K562 (cell line): Measurements from ENCODE around the gene STUM. TPM values are rescaled to one million over a fixed set of nuclear protein-coding genes. Genes with fewer than 3 reads are reported as not detected.
A peak's percentile ranks its signal among the peaks of the same experiment; 100 is the strongest.

Source experiments
- BMI1 ChIP-seq: fragments of 150-350 bp; IDR thresholded peaks from 2 replicates; pipeline ENCODE4 v1.6.1; 2014; ENCODE audit warnings: low read length
- BRD4 ChIP-seq: fragments of 200-600 bp; sonication (generic); IDR thresholded peaks from 2 replicates; pipeline ENCODE4 v1.6.1; 2017; ENCODE audit warnings: inconsistent platforms
- CBX1 ChIP-seq: sonication (generic); IDR thresholded peaks from 2 replicates; pipeline ENCODE4 v1.6.1; 2016; ENCODE audit warnings: antibody characterized with exemption, low read depth, mild to moderate bottlenecking
- CCNT2 ChIP-seq: IDR thresholded peaks from 2 replicates; pipeline ENCODE4 v1.6.1; 2011; ENCODE audit warnings: borderline replicate concordance, low read depth, mild to moderate bottlenecking, moderate library complexity, mixed read lengths, low read length; ENCODE audit not compliant: insufficient read length; ENCODE audit errors: extremely low read depth
- COPS2 ChIP-seq: fragments of 450-650 bp; conservative IDR thresholded peaks from 2 replicates; pipeline ENCODE4 v1.6.1; 2016; ENCODE audit warnings: mild to moderate bottlenecking, moderate library complexity
- ELF2 ChIP-seq: fragments of 250-450 bp; sonication (Bioruptor Pico); IDR thresholded peaks from 2 replicates; pipeline ENCODE4 v1.5.0; 2021; ENCODE audit warnings: mild to moderate bottlenecking
- FOXJ2 ChIP-seq: fragments of 200-800 bp; sonication (Bioruptor generic); IDR thresholded peaks from 2 replicates; pipeline ENCODE4 v1.6.1; 2016; ENCODE audit warnings: missing genetic modification characterization, missing compliant biosample characterization
- HDAC3 ChIP-seq: fragments of 450-650 bp; IDR thresholded peaks from 2 replicates; pipeline ENCODE4 v1.6.1; 2018; ENCODE audit warnings: borderline replicate concordance, mild to moderate bottlenecking, moderate library complexity; ENCODE audit not compliant: partially characterized antibody
- IFI16 ChIP-seq: fragments of 250-450 bp; sonication (Bioruptor Pico); IDR thresholded peaks from 2 replicates; pipeline ENCODE4 v2.1.2; 2022; ENCODE audit warnings: mild to moderate bottlenecking, inconsistent platforms
- ILK ChIP-seq: fragments of 450-650 bp; IDR thresholded peaks from 2 replicates; pipeline ENCODE4 v1.6.1; 2016; ENCODE audit warnings: missing genetic modification characterization, low read depth, mild to moderate bottlenecking, missing compliant biosample characterization, moderate library complexity, borderline replicate concordance
- MED1 ChIP-seq: sonication (generic); formaldehyde crosslinking; IDR thresholded peaks from 2 replicates; pipeline ENCODE4 v1.8.1; 2023; ENCODE audit warnings: missing genetic modification reagents, borderline replicate concordance
- NCOA4 ChIP-seq: fragments of 450-650 bp; IDR thresholded peaks from 2 replicates; pipeline ENCODE4 v1.6.1; 2018; ENCODE audit warnings: mild to moderate bottlenecking; ENCODE audit not compliant: partially characterized antibody
- NFE2 ChIP-seq: IDR thresholded peaks from 2 replicates; pipeline ENCODE4 v1.6.1; 2014; ENCODE audit warnings: antibody characterized with exemption, low read depth
- NR3C1 ChIP-seq: sonication (generic); formaldehyde crosslinking; IDR thresholded peaks from 2 replicates; pipeline ENCODE4 v1.8.1; 2022; ENCODE audit warnings: missing genetic modification reagents
- OTX1 ChIP-seq: fragments of 450-650 bp; formaldehyde crosslinking; IDR thresholded peaks from 2 replicates; pipeline ENCODE4 v1.4.0; 2022; ENCODE audit warnings: mild to moderate bottlenecking
- PYGO2 ChIP-seq: fragments of 450-650 bp; IDR thresholded peaks from 2 replicates; pipeline ENCODE4 v1.6.1; 2016; ENCODE audit warnings: mild to moderate bottlenecking, missing genetic modification characterization, moderate library complexity, missing compliant biosample characterization
- RFX7 ChIP-seq: fragments of 250-450 bp; sonication (Bioruptor Pico); IDR thresholded peaks from 2 replicates; pipeline ENCODE4 v1.5.1; 2021; ENCODE audit warnings: mild to moderate bottlenecking
- SMAD3 ChIP-seq: fragments of 450-650 bp; formaldehyde crosslinking; conservative IDR thresholded peaks from 2 replicates; pipeline ENCODE4 v1.4.0; 2020; ENCODE audit warnings: mild to moderate bottlenecking
- TEAD4 ChIP-seq, 2 experiments: sonication (generic) in 1 of 2; formaldehyde crosslinking in 1 of 2; IDR thresholded peaks; 2 replicates each; pipeline versions ENCODE4 v1.6.1 to v1.8.0; 2012 to 2022; ENCODE audit warnings: borderline replicate concordance in 1 of 2, inconsistent platforms in 1 of 2, low read length in 1 of 2, mild to moderate bottlenecking in 1 of 2, missing genetic modification reagents in 1 of 2
- TSC22D4 ChIP-seq: fragments of 450-650 bp; IDR thresholded peaks from 2 replicates; pipeline ENCODE4 v1.6.1; 2016; ENCODE audit warnings: missing genetic modification characterization, missing biosample characterization, control low read depth
- XRCC5 ChIP-seq: fragments of 200-400 bp; formaldehyde crosslinking; IDR thresholded peaks from 2 replicates; pipeline ENCODE4 v1.6.1; 2017; ENCODE audit warnings: low read depth, mild to moderate bottlenecking, low read length
- ZKSCAN1 ChIP-seq: fragments of 150-350 bp; IDR thresholded peaks from 2 replicates; pipeline ENCODE4 v1.6.1; 2016; ENCODE audit warnings: low read depth, low read length
- ZNF316 ChIP-seq: fragments of 450-650 bp; IDR thresholded peaks from 2 replicates; pipeline ENCODE4 v1.6.1; 2016
- ZNF551 ChIP-seq: fragments of 250-450 bp; sonication (Bioruptor Pico); IDR thresholded peaks from 2 replicates; pipeline ENCODE4 v1.5.0; 2021; ENCODE audit warnings: mild to moderate bottlenecking, moderate library complexity
- polyA plus RNA-seq, 8 experiments: library from polyadenylated mRNA; depleted of rRNA in 4 of 8; stranded (reverse) in 5 of 8; unstranded in 3 of 8; fragments of >200 nt; fragmentation: Nextera tagmentation in 2 of 8; fragmentation: Illumina TruSeq in 1 of 8; extraction: Ambion mirVana in 2 of 8; extraction: Trizol in 1 of 8; gene quantifications; 2 replicates each; pipeline versions ENCODE4 v1.2.1 to v1.2.3, GENCODE V29; 2011 to 2014; ENCODE audit warnings: inconsistent platforms in 1 of 8, missing spikeins in 1 of 8
- total RNA-seq, 7 experiments: library from RNA; depleted of rRNA in 6 of 7; stranded (reverse); fragments of >200 nt in 6 of 7; fragmentation: Illumina TruSeq in 2 of 7; extraction: Trizol in 2 of 7; gene quantifications; 2 replicates each; pipeline versions ENCODE4 v1.2.1 to v1.2.3, GENCODE V29; 2011 to 2021; ENCODE audit warnings: low replicate concordance in 1 of 7
- TF ChIP-seq, protein P1 (sequence below): fragments of 250-450 bp; sonication (Bioruptor Pico); IDR thresholded peaks from 2 replicates; pipeline ENCODE4 v1.4.0; 2020; ENCODE audit warnings: mild to moderate bottlenecking, moderate library complexity
- TF ChIP-seq, protein P2 (sequence below): sonication (generic); formaldehyde crosslinking; IDR thresholded peaks from 2 replicates; pipeline ENCODE4 v1.8.0; 2023; ENCODE audit warnings: mild to moderate bottlenecking, missing genetic modification reagents

Gene STUM
- total and polyA plus RNA-seq, 9 of the 15 experiments (the other 6 are each of a cell fraction or from before 2014, with no cell fraction given) = not detected

DNA sequence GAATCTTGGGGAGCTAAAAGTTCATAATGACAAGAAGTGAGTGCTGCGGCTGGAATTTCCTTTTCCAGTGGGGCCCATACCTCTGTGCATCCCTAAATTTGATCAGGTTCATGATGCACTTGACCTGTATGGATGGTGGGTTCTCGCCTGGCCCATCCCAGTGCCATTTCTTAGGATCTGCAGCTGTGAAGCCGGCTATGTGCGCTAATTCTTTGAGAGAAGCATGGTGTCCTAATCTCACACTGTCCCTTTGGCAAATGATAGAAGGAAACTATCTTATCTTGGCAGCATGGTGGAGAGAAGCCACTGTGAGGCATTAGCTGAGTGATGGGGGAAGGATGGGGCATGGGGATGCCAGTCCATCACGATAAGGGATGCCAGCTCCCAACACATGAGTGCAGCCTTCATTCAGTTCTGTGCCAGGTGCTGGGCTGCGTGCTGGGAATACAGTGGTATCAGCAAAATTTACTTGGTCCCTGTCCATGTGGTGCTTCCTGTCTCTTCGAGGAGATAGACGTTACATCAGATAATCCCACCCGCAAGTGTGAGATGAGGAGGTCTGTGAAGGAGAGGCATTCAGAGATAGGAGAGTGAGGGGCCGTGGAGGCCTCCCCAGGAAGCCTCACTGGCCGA, 30.5 kb downstream of the STUM start (continued):
- no peak for TF ChIP-seq XRCC5
- TF ChIP-seq TSC22D4 (tag) = no peak
- no peak for TF ChIP-seq ZKSCAN1
- TF ChIP-seq NR3C1 (CRISPR knock-in tag) = no peak
- no peak for TF ChIP-seq PYGO2
- no peak for TF ChIP-seq NFE2
- TF ChIP-seq CCNT2 = no peak
- peak; percentile 80 for TF ChIP-seq ZNF316
- peak; percentile 46; the same call in 1 of the 2 replicates for TF ChIP-seq OTX1 (CRISPR knock-in tag)
- no peak for TF ChIP-seq CBX1
- TF ChIP-seq ILK (tag) = no peak
- TF ChIP-seq BMI1 = no peak
- TF ChIP-seq, protein P1, sequence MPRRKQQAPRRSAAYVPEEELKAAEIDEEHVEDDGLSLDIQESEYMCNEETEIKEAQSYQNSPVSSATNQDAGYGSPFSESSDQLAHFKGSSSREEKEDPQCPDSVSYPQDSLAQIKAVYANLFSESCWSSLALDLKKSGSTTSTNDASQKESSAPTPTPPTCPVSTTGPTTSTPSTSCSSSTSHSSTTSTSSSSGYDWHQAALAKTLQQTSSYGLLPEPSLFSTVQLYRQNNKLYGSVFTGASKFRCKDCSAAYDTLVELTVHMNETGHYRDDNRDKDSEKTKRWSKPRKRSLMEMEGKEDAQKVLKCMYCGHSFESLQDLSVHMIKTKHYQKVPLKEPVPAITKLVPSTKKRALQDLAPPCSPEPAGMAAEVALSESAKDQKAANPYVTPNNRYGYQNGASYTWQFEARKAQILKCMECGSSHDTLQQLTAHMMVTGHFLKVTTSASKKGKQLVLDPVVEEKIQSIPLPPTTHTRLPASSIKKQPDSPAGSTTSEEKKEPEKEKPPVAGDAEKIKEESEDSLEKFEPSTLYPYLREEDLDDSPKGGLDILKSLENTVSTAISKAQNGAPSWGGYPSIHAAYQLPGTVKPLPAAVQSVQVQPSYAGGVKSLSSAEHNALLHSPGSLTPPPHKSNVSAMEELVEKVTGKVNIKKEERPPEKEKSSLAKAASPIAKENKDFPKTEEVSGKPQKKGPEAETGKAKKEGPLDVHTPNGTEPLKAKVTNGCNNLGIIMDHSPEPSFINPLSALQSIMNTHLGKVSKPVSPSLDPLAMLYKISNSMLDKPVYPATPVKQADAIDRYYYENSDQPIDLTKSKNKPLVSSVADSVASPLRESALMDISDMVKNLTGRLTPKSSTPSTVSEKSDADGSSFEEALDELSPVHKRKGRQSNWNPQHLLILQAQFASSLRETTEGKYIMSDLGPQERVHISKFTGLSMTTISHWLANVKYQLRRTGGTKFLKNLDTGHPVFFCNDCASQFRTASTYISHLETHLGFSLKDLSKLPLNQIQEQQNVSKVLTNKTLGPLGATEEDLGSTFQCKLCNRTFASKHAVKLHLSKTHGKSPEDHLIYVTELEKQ (CRISPR knock-in tag) = no peak
- no peak for TF ChIP-seq HDAC3
- no peak for TF ChIP-seq COPS2
- no peak for TF ChIP-seq IFI16 (CRISPR knock-in tag)
- TF ChIP-seq BRD4 = no peak
- no peak for TF ChIP-seq ELF2 (CRISPR knock-in tag)
- no peak for TF ChIP-seq NCOA4
- TF ChIP-seq RFX7 = no peak
- no peak for TF ChIP-seq FOXJ2 (tag)
- TF ChIP-seq, protein P2, sequence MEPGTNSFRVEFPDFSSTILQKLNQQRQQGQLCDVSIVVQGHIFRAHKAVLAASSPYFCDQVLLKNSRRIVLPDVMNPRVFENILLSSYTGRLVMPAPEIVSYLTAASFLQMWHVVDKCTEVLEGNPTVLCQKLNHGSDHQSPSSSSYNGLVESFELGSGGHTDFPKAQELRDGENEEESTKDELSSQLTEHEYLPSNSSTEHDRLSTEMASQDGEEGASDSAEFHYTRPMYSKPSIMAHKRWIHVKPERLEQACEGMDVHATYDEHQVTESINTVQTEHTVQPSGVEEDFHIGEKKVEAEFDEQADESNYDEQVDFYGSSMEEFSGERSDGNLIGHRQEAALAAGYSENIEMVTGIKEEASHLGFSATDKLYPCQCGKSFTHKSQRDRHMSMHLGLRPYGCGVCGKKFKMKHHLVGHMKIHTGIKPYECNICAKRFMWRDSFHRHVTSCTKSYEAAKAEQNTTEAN (CRISPR knock-in tag) = no peak
- TF ChIP-seq SMAD3 = peak; percentile 50; the same call in 1 of the 2 replicates
- TF ChIP-seq ZNF551 (CRISPR knock-in tag) = no peak
- TF ChIP-seq TEAD4 (IDR thresholded peaks at IDR 0.05; ENCODE audit: low read length) = no peak
- TF ChIP-seq TEAD4 (CRISPR knock-in tag; IDR thresholded peaks at IDR 0.05; ENCODE audit: borderline replicate concordance) = no peak
- TF ChIP-seq MED1 = no peak
